NCI-H1105 treated with DMSO at 0.1 percent for 48 hours (cell line): Measurements from ENCODE around the gene SLC38A11.
"Not testable (repeated sequence)": the region's sequence is repeated elsewhere in the genome, so short reads cannot be mapped to it uniquely, and the experiment has no call there.

Source experiments
- DNase-seq: peaks from one replicate; lab custom pipeline; 2025; lab: John Stamatoyannopoulos, UW

The SLC38A11 gene, protein sequence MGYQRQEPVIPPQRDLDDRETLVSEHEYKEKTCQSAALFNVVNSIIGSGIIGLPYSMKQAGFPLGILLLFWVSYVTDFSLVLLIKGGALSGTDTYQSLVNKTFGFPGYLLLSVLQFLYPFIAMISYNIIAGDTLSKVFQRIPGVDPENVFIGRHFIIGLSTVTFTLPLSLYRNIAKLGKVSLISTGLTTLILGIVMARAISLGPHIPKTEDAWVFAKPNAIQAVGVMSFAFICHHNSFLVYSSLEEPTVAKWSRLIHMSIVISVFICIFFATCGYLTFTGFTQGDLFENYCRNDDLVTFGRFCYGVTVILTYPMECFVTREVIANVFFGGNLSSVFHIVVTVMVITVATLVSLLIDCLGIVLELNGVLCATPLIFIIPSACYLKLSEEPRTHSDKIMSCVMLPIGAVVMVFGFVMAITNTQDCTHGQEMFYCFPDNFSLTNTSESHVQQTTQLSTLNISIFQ

DNA sequence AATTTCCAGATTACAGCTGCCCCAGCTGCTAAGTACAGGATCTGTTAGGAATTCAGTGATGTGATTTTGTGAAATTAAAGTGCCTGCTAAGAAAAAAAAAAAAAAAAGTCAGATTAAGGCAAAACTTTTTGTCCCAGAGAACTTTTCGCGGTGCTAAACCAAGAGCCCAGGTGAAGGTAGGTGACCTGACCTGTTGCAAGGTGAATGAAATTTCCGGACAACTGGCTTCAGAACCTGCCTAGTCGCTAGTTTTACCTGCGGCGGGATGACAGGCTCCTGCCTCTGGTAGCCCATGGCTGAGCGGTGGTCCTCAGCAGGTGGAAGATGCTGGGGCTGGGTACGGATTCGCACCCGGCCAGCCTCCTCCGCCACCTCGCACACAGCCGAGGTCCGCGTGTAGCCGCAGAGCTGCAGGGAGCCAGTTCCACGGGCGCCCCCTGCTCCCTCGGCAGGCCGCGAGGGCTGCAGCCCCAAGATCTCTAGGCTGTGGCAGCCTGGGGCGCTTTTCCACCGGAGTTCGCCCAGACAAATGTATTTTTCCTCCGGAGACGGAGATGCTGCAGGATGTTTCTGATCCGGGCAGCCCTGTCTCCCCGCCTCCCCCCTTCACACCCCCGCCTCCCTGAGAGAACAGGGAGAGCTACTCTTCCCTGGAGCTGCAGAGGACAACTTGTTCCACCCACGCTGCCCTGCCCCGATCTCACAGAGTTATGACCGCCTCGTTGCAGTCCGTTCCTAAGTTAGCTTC is at the start of gene SLC38A11:
SLC38A11 (minus strand) TSS at position 572 of the 748 bp plus-strand sequence; CDS start at position 294, 278 bp downstream.
- no peak for DNase-seq

DNA sequence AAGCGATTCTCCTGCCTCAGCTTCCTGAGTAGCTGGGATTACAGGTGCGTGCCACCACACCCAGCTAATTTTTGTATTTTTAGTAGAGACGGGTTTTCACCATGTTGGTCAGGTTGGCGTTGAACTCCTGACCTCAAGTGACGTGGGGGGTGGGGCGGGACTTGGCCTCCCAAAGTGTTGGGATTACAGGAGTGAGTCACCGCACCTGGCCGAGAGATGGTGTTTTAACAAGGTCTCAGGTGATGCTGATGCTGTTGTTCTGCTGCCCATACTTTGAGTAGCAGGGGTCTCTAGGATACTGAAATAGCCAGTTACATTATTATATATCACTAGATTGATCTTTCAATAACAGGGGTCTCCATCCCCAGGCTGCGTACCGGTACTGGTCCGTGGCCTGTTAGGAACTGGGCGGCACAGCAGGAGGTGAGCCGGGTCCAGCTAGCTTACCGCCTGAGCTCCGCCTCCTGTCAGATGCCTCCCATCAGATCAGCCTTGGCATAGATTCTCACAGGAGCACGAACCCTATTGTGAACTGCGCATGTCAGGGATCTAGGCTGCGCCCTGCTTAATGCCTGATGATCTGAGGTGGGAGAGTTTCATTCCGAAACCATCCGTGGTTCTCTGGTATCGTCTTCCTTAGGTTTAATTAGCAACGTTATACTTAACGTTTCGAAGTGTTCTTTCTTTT is 48.3 kb upstream of the SLC38A11 start:
- no peak for DNase-seq

DNA sequence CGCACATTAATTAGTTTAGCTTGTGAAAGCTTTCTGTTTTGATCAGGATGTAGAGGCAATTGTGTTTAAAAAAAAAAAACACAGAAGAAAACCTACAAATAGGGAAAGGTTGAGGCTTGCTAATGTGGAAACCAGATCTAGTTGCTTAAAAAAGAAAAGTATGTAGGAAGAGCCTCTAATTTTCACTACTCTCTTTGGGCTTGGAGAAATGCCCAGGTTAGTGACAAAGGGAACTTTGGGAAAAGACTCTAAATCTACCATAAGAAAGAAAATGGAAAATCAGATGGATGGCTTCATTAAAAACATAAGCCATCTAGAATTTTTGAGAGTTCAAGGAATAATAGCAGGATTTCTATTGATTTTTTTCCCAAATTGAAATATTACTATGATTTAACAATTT is 47.3 kb upstream of the SLC38A11 start:
- peak; percentile 11 for DNase-seq

DNA sequence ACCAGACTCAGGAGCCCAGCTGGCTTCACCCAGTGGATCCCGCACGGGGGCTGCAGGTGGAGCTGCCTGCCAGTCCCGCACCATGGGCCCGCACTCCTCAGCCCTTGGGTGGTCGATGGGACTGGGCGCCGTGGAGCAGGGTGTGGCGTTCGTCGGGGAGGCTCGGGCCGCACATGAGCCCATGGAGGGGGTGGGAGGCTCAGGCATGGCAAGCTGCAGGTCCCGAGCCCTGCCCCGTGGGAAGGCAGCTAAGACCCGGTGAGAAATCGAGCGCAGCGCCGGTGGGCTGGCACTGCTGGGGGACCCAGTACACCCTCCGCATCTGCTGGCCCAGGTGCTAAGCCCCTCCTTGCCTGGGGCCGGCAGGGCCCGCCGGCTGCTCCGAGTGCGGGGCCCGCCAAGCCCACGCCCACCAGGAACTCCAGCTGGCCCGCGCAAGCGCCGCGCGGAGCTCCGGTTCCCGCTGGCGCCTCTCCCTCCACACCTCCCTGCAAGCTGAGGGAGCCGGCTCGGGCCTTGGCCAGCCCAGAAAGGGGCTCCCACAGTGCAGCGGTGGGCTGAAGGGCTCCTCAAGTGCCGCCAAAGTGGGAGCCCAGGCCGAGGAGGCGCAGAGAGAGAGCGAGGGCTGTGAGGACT is 39.5 kb upstream of the SLC38A11 start:
- not testable (repeated sequence) for DNase-seq

DNA sequence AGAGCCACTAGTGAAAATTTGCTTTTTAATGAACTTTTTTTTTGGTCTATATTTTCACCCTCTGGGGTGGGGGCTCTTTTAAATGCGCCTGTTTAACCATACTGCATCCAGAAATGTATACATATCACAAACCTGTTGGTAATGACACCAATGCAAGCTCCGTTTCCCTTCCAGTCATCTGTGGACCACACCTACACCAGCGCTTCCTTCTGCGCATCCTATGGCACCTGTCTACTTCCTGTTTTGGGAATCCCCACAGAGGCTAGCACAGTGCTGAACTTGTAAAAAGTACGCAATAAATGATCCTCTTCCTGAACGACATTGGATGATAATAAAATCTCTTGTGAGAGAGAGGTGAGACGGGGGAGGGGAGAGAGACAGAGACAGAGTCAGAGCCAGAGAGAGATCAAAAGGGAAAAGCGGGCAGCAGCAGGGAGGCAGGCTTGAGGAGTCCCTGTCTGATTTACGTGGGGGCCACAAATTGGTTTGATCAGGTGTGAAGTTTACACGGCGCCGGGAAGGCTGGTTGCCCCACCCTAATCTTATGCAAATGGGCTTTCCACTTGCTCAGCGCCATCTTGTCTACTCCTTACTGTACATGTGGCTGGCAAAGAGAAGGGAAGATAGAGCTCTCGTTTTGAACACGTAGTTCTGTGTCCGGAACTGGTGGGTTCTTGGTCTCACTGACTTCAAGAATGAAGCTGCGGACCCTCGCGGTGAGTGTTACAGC is 38.1 kb upstream of the SLC38A11 start:
- DNase-seq, result no peak

DNA sequence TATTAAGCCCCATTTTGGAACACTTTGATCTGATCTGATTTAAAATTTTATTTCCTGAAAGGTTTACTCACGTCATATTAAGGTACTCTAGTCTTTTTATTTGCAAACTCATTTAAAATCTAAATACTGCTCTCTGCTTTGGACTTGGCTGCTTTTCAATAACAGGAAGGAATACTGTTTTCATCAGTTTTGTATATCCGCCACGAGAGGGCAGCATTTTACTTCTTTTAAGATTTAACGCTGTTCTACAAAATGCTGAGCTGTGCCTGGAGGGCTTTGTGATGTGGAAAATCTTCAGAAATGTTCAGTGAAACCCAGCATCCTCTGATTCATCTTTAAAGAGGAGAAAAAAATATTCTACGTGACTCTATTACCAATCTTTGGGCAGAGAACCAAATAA is 37.5 kb upstream of the SLC38A11 start:
- peak; percentile 83 for DNase-seq

DNA sequence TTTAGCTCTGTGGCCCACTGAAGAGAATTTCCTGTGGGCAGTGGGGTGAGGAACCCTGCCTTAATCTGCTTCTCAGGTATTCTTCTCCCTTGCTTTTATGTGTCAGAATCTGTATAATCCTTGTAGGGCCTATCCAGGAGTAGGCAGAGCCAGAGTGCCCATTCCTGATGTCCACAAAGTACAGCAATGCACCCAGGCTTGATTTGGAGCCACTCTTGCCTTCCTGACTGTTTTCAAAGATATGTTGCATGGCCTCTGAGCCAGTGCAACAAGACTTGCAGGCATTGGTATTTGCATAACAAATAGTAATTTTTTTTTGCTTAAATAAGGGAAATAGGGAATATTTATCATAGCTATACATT is 36.7 kb upstream of the SLC38A11 start:
- DNase-seq, result not testable (repeated sequence)

DNA sequence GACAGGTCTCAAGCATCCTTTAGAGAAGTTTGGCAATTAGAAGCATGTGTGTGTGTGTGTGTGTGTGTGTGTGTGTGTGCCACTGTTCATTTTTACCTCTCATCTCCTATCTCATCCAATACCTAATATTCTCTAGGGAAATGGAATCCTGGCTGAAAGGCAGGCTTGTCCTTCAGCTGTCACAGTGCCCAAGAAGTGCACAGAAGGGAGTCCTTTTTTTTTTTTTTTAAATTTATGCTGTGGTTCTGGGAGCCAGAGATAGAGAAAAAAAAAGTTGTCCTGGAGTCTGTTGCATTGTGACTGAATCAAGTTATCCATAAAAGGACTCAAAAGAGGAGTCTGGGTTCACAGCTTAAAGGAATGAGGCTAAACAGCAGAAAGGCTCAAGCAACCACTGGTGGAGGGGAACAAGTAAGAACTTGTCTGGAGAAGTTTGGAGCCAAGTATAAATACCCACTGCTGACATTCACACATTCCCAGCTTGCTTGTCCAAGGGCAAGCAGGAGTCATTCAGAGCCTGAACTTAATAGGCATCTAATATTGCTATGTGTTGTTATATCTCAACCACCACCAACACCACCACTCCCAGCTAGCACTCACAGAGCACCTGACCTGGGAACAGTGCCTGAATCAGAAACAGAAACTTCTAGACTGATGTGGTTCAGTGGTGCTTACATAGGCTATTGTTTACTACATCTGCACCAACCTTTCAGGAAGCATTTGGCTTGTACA is 36.2 kb upstream of the SLC38A11 start:
- peak; percentile 25 for DNase-seq

DNA sequence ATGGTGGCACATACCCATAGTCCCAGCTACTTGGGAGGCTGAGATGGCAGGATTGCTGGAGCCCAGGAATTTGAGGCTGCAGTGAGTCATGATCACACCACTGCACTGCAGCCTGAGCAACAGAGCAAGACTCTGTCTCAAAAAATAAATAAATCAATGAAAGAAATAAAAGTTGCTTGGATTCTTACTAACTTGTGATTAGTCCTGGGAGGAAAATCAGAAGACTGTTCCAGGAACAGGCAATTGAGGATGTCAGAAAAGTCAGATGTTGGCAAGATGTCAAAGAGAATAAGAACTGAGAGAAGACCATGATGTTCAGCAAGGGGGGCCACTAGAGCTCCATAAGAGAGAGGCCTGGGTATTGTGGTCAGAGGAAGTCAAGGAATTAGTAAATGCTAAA is 35.6 kb upstream of the SLC38A11 start:
- not testable (repeated sequence) for DNase-seq

DNA sequence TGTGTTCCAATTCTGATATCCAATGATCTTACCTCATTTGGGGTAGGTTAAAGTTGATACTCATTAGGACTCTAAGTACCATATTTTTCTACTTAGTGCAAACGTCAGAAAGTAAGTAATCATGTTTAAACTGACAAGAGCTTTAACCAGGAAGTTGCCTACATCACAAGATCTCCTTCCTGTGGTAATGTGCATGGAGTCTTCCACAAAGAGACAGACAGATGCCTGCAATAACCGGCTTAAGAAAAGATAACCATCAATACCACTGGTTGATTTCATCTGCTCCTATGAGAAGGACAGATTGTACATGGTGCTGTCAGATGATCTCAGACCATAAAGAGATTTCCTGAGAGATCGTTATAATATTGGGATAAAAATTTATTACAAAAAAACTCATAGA is 33.5 kb upstream of the SLC38A11 start:
- DNase-seq, result not testable (repeated sequence)

DNA sequence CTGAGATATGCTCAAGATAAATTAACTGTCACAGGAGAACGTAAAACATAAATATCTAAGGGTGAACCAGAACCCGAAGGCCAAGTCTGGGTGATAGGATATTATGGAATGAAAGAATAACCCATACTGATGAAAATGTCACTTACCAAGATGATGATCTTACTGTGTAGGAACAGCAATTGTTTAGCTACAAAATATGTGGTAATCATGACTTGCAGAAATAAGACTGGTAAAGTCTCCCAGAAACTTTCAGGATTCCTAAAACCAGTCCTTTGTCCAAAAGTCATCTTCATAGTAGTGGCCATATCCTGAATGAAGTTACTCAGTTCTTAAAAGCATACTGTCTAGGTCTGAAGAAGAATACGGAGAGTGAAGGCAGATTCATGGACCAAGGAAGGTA is 30.7 kb upstream of the SLC38A11 start:
- not testable (repeated sequence) for DNase-seq

DNA sequence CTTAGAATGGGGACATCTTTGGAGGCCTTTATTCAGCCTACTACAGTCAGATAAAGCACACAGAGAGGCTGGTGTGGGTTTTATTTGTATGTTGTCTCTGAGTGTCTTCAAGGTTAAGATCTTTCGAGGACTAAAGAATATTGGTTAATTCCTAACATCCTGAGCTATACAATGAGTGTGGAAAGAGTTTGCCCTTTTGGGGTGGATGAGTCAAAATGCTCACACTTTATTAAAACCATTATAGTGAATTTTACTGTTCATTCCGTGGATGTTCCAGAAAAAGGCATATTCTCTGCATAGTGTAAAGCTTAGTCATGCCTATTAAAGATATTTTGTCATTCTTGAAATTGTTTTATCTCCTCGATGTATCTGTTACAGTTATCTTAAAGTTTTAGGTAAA is 29.1 kb upstream of the SLC38A11 start:
- DNase-seq, result no peak

DNA sequence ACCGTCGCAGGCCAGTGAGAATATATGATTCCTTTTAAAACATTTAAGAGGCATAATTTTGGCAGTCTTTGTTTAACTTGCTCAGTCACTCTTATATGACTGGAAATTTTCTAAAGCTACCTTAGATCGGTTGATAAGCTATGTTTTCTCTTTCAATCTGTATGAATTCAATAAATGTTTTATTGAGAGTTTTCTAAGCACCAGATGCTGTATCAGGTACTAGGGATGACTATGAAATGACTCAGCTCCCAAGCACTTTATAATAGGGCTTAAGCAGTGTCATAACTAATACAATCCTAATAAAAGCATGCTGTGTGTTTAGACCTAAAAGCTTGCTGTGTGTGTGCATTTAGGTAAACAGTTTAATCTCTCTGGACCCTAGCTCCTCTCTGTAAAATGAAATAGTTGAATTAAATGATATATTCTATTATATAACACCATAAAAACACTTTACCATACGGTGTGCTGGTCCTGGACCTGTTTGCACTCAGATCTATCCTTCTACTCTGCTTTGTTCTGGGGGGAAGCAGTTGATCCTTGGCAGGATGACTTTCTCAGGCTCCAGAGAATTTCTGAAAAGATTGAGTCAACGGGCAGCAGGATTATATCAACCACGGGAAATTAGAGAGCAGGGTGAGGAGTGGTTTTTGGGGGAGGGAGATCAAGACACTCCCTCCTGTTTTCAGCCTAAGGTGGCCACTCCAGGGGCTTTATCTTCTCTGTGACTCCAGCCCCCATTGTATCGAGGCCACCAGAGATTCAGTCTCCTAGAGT is 26.1 kb upstream of the SLC38A11 start:
- DNase-seq, result no peak

DNA sequence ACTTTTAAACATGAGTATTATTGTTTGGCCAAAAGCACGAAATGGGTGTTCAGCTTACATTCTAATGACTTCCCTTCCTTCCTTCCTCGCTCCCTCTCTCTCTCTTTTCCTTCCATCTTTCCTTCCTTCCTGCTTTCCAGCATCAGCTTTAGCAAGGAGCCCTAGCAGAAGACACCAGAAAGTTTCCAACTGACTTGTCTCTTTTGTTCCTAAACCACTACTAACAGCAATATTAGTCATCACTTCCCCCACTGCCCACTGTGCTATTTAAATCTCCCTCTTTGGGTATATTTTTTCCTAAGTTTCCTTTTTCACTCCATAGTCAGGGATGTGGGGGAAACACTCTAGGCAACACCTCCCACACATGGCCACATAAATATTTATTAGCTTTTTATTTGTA is 25.4 kb upstream of the SLC38A11 start:
- DNase-seq, result not testable (repeated sequence)

DNA sequence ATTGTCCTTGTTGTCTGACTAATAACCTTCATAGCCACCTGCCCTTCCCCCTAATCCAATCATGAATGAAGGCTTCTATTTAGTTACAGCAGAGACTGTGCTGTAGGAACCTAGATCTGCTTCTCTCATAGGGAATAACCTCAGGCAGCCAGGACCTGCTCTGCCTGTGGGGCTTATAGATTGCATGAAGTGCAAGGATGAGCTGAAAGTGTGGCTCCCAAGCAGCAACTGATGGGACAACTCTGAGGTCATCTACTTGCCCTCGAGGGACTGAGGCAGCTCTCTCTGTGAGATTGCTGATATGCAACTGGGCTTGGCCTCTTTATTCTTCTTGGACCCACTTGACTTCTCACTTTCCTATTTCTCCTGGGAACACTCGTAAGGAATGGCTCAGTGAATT is 23.8 kb upstream of the SLC38A11 start:
- no peak for DNase-seq

DNA sequence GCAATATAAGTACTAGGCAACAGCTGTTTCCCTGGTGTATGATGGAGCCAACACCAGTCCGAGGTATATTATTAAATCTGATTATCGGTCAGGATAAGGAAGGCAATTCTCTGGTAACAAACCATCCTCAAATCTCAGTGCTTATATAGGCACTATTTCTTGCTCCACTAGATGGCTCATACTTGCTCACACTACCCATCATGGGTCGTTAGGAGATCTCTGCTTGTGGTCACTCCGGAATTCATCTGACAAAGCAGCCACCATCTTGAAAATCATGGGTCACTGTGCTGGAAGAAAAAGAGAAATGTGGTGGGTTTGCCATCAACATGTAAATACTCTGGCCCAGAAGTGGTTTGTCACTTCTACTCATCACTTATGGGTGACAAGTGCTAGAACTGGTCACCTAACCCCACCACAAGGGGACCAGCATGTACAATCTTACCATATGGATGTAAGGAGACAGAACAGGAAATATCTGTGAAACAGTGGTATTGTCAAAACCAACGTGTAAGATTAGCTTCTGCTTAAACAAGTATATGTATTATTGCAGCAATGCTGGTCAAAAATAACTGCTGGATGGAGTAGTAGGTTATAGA is 21.6 kb upstream of the SLC38A11 start:
- not testable (repeated sequence) for DNase-seq

DNA sequence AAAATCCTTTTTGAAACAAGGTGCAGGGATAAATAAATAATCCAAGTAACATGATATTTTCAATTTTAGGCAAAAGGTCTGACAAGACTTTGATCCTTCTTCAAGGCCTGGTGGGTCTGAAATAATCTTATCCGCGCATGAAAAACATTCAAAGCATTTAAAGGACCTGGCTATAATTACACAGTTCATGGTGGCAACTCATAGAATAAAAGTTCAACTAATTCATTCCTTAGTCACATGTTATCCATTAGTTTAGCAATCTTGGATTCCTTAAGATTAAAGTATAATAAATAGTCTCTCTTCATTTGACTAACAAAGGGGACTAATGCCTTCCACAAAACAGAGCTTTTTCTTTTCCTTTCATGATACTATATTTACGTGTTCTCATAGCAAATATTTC is 21.0 kb upstream of the SLC38A11 start:
- DNase-seq, result no peak

DNA sequence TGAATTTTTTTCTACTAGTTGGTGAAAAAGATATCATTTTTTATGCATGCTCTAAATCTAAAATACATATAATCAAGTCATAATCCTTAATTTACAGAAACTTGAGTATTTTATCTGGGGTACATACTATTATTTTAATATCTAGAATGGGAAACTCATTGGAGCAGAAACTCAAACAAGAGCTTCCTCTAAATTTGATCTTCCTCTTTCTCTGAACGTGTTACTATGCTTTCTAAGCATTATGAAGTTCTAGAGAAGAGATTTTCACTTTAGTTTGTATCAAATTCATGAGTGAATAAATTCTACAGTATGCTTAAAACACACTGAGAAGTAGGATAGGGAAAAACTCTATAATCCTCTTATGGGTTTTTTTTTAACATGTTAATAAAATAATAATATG is 20.6 kb upstream of the SLC38A11 start:
- DNase-seq, result no peak

DNA sequence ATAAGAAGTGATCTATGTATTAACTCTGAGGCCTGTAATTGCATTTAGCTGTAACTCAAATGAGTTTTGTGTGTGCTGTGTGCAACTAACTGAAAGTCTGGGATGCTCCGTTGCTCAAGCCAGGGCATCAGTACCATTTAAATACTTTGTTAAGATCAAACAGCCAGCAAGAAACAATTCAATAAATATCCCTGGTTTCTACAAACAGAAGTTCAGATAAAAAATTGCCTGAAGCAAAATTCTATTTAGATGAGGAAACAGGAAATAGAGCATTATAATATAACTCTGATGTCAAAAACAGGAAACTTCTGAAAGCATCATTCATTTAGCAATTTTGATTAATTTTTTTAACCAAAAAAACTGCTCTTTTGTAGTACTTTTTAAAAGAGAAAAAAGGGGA is 18.9 kb upstream of the SLC38A11 start:
- DNase-seq, result no peak

DNA sequence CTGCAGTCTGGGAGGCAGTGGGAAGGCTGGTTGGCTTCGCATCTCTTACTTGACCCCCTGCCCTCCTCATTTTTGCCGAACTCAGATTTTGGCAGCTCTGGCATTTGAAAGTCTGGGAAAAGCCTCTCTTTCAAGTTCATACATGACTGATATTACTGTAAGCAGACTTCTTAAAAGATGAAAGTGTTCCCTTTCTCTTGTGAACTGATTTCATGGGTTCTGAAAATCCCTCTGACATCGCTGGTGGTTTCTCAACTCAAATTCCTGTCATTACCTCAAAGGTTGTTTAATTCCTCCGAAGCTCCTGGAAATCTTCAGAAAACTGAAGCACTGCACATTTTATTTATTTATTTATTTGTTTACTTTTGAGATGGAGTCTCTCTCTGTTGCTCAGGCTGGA is 16.9 kb upstream of the SLC38A11 start:
- no peak for DNase-seq
